ENCODE results near the gene HCFC1R1. TPM values are rescaled to one million over a fixed set of nuclear protein-coding genes. Genes with fewer than 3 reads are reported as not detected.

HCFC1R1 gene
- polyA plus RNA-seq, 3 donors from 2014 or later = 17.2 to 37.3 (median 21.5) TPM

GRCh38 chr16:3036726-3037315 lies 13.1 kb upstream of the HCFC1R1 start, which contains the start of gene BICDL2:
Gene BICDL2, minus strand, starts transcription at chr16:3036944. Its CDS starts 1,448 bp downstream, at chr16:3035496.
- Mint-ChIP-seq H3K27me3 (ENCODE audit: low read depth in 3 of 3) (peaks cover 22 to 36% (median 23%) of the 10 kb centered on the region in 3 donors), H3K4me1 (peaks cover 0 to 2% of the 10 kb centered on the region in 2 donors), H3K9me3 (no peaks in the 10 kb centered on the region), H3K27ac (no peak within 1 kb of the TSS), H3K4me3 (peak within 1 kb of the TSS in 2 of 5 donors; percentile 54 to 60), H3K36me3 (no peaks in the 10 kb centered on the region)
- no peak for DNase-seq

GRCh38 chr16:3035972-3036725 lies 12.4 kb upstream of the HCFC1R1 start:
- H3K9me3 Mint-ChIP-seq = peaks cover 0 to under 1% (median 0%) of the 10 kb centered on the region in 6 donors
- peaks cover 21 to 39% (median 25%) of the 10 kb centered on the region in 3 donors for H3K27me3 Mint-ChIP-seq (ENCODE audit: low read depth in 3 of 3)
- no peak overlapping the region for H3K27ac Mint-ChIP-seq
- no peak overlapping the region for H3K4me3 Mint-ChIP-seq
- no peaks in the 10 kb centered on the region for H3K36me3 Mint-ChIP-seq
- peaks cover 0 to 2% of the 10 kb centered on the region in 2 donors for H3K4me1 Mint-ChIP-seq
- no peak for DNase-seq

GRCh38 chr16:3035289-3035971 lies 11.7 kb upstream of the HCFC1R1 start:
- H3K4me1 Mint-ChIP-seq = peaks cover 0 to 2% of the 10 kb centered on the region in 2 donors
- DNase-seq = no peak
- H3K9me3 Mint-ChIP-seq = peaks cover 0 to 1% (median 0%) of the 10 kb centered on the region in 6 donors
- H3K27me3 Mint-ChIP-seq (ENCODE audit: low read depth in 3 of 3) = peaks cover 22 to 39% (median 25%) of the 10 kb centered on the region in 3 donors
- H3K27ac Mint-ChIP-seq = no peak overlapping the region
- no peaks in the 10 kb centered on the region for H3K36me3 Mint-ChIP-seq
- H3K4me3 Mint-ChIP-seq = no peak overlapping the region

GRCh38 chr16:3032624-3033023 lies 8.9 kb upstream of the HCFC1R1 start:
- peaks cover 0 to 4% (median 0%) of the 10 kb centered on the region in 3 donors for H3K36me3 Mint-ChIP-seq
- peaks cover 0 to 1% (median 0%) of the 10 kb centered on the region in 6 donors for H3K9me3 Mint-ChIP-seq
- no peak overlapping the region for H3K4me3 Mint-ChIP-seq
- H3K27me3 Mint-ChIP-seq (ENCODE audit: low read depth in 3 of 3) = peaks cover 22 to 41% (median 25%) of the 10 kb centered on the region in 3 donors
- peaks cover 6 to 14% of the 10 kb centered on the region in 2 donors for H3K4me1 Mint-ChIP-seq
- no peak overlapping the region for H3K27ac Mint-ChIP-seq
- DNase-seq = no peak

- peaks cover 16 to 29% (median 23%) of the 10 kb centered on the region in 3 donors for H3K27me3 Mint-ChIP-seq (ENCODE audit: low read depth in 3 of 3)
- H3K36me3 Mint-ChIP-seq = peaks cover 4 to 12% (median 4%) of the 10 kb centered on the region in 3 donors
- peaks cover 6 to 11% of the 10 kb centered on the region in 2 donors for H3K4me1 Mint-ChIP-seq
- no peak for DNase-seq
- peaks cover 0 to 1% (median 0%) of the 10 kb centered on the region in 6 donors for H3K9me3 Mint-ChIP-seq
- no peak overlapping the region for H3K27ac Mint-ChIP-seq
- peak overlapping the region in 4 of 5 donors; percentile 1 to 68 (median 18) for H3K4me3 Mint-ChIP-seq
These were observed 6.8 kb upstream of the HCFC1R1 start for GRCh38 chr16:3030222-3031212.

- Mint-ChIP-seq H3K9me3 (peaks cover 0 to 1% (median 0%) of the 10 kb centered on the region in 6 donors), H3K4me1 (peaks cover 6 to 11% of the 10 kb centered on the region in 2 donors), H3K27ac (no peak overlapping the region), H3K36me3 (peaks cover 4 to 12% (median 4%) of the 10 kb centered on the region in 3 donors), H3K4me3 (peak overlapping the region in 4 of 5 donors; percentile 1 to 68 (median 18)), H3K27me3 (ENCODE audit: low read depth in 3 of 3) (peaks cover 13 to 24% (median 23%) of the 10 kb centered on the region in 3 donors)
- DNase-seq = no peak
These were observed 5.9 kb upstream of the HCFC1R1 start for GRCh38 chr16:3029491-3030221.

GRCh38 chr16:3028716-3029319 lies 5.1 kb upstream of the HCFC1R1 start:
- Mint-ChIP-seq H3K36me3 (peaks cover 4 to 15% (median 7%) of the 10 kb centered on the region in 3 donors), H3K9me3 (peaks cover 0 to 1% (median 0%) of the 10 kb centered on the region in 6 donors), H3K4me1 (peaks cover 13 to 17% of the 10 kb centered on the region in 2 donors), H3K27me3 (ENCODE audit: low read depth in 3 of 3) (peaks cover 14 to 21% (median 20%) of the 10 kb centered on the region in 3 donors), H3K4me3 (no peak overlapping the region), H3K27ac (no peak overlapping the region)
- DNase-seq = no peak

GRCh38 chr16:3027983-3028715 lies 4.4 kb upstream of the HCFC1R1 start:
- Mint-ChIP-seq H3K4me3 (peak overlapping the region in 2 of 5 donors; percentile 33 to 44), H3K27me3 (ENCODE audit: low read depth in 3 of 3) (peaks cover 10 to 17% (median 14%) of the 10 kb centered on the region in 3 donors), H3K9me3 (peaks cover 0 to 1% (median 0%) of the 10 kb centered on the region in 6 donors), H3K4me1 (peaks cover 19 to 23% of the 10 kb centered on the region in 2 donors), H3K36me3 (peaks cover 4 to 15% (median 7%) of the 10 kb centered on the region in 3 donors), H3K27ac (no peak overlapping the region)
- peak; percentile 73 to 75 (median 75) for DNase-seq

- H3K27ac Mint-ChIP-seq = no peak overlapping the region
- H3K4me1 Mint-ChIP-seq = peaks cover 26 to 30% of the 10 kb centered on the region in 2 donors
- no peak for DNase-seq
- peaks cover 4 to 15% (median 7%) of the 10 kb centered on the region in 3 donors for H3K36me3 Mint-ChIP-seq
- no peak overlapping the region for H3K4me3 Mint-ChIP-seq
- peaks cover 0 to 1% (median 0%) of the 10 kb centered on the region in 6 donors for H3K9me3 Mint-ChIP-seq
- peaks cover 6 to 11% (median 10%) of the 10 kb centered on the region in 3 donors for H3K27me3 Mint-ChIP-seq (ENCODE audit: low read depth in 3 of 3)
These were observed 3.7 kb upstream of the HCFC1R1 start for GRCh38 chr16:3027489-3027795.

GRCh38 chr16:3026609-3027488 lies 3.1 kb upstream of the HCFC1R1 start:
- H3K9me3 Mint-ChIP-seq = peaks cover 0 to 1% (median 0%) of the 10 kb centered on the region in 6 donors
- peaks cover 32 to 36% of the 10 kb centered on the region in 2 donors for H3K4me1 Mint-ChIP-seq
- H3K36me3 Mint-ChIP-seq = peaks cover 4 to 15% (median 7%) of the 10 kb centered on the region in 3 donors
- peak overlapping the region in 1 of 6 donors; percentile 24 for H3K27ac Mint-ChIP-seq
- no peak overlapping the region for H3K4me3 Mint-ChIP-seq
- peaks cover 5 to 10% (median 9%) of the 10 kb centered on the region in 3 donors for H3K27me3 Mint-ChIP-seq (ENCODE audit: low read depth in 3 of 3)
- no peak for DNase-seq

GRCh38 chr16:3026003-3026378 lies 2.2 kb upstream of the HCFC1R1 start:
- peaks cover 8 to 12% (median 9%) of the 10 kb centered on the region in 3 donors for H3K27me3 Mint-ChIP-seq (ENCODE audit: low read depth in 3 of 3)
- peaks cover 4 to 15% (median 7%) of the 10 kb centered on the region in 3 donors for H3K36me3 Mint-ChIP-seq
- DNase-seq = no peak
- no peak overlapping the region for H3K27ac Mint-ChIP-seq
- H3K4me1 Mint-ChIP-seq = peaks cover 40 to 43% of the 10 kb centered on the region in 2 donors
- no peaks in the 10 kb centered on the region for H3K9me3 Mint-ChIP-seq
- H3K4me3 Mint-ChIP-seq = no peak overlapping the region

Measured in immature natural killer cell (primary cell).